BE2C (cell line): ENCODE results near the gene HCST.
"Not testable (repeated sequence)": the region's sequence is repeated elsewhere in the genome, so short reads cannot be mapped to it uniquely, and the experiment has no call there.

Experiments used
- DNase-seq: peaks from one replicate; pipeline ENCODE4 v3.0.0-alpha.2; 2020
- H3K27me3 ChIP-seq: fragments of 250-450 bp; sonication (Bioruptor Pico); 2 replicates; pipeline ENCODE4 v1.5.1; 2020; ENCODE audit warnings: mild to moderate bottlenecking
- H3K36me3 ChIP-seq: fragments of 250-450 bp; sonication (Bioruptor Pico); 2 replicates; pipeline ENCODE4 v1.5.1; 2020; ENCODE audit warnings: mild to moderate bottlenecking
- H3K4me1 ChIP-seq: fragments of 250-450 bp; sonication (Bioruptor Pico); 2 replicates; pipeline ENCODE4 v1.5.1; 2020
- H3K4me3 ChIP-seq: 2 replicates; pipeline ENCODE4 v1.5.1; 2011; ENCODE audit warnings: low read depth, low read length
- H3K9me3 ChIP-seq: fragments of 250-450 bp; sonication (Bioruptor Pico); 2 replicates; pipeline ENCODE4 v1.5.1; 2020
- CTCF ChIP-seq: IDR thresholded peaks from 2 replicates; pipeline ENCODE4 v1.5.1; 2012; ENCODE audit warnings: mild to moderate bottlenecking, low read depth, low read length

Gene HCST

GRCh38 chr19:35907377-35907745 is 5.0 kb downstream of the HCST start:
- TF ChIP-seq CTCF = no peak
- Histone ChIP-seq H3K36me3 (no peaks in the 10 kb centered on the region), H3K4me3 (no peak overlapping the region), H3K4me1 (peaks cover 5% of the 10 kb centered on the region; the same call in 1 of the 2 replicates), H3K9me3 (no peaks in the 10 kb centered on the region), H3K27me3 (no peaks in the 10 kb centered on the region)
- DNase-seq = no peak

DNA sequence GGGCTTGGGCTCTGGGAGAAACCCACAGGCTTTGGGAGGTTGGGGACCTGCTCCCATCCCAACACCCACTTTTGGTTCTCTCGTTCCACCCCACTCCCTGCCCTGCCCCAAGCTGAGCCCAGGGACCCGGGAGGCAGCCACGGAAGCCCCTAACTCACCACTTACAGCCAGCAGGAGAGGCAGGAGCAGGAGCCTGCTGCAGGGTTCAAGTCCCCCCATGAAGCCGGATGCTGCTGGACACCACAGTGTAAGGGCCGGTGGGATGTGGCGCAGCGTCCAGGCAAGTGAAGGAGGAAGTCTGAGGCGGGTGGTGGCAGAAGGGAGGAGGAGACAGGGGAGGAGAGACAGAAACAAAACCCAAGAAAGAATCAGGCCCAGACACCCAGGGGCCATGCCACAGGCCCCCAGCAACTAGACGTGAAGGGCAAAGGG is 5.7 kb downstream of the HCST start, which contains the start of gene TYROBP:
TYROBP (minus strand) TSS at position 286 of the 432 bp plus-strand sequence; CDS start at position 219, 67 bp downstream.
- no peaks in the 10 kb centered on the region for H3K36me3 ChIP-seq
- peaks cover 4% of the 10 kb centered on the region; the same call in 1 of the 2 replicates for H3K4me1 ChIP-seq
- no peak within 1 kb of the TSS for H3K4me3 ChIP-seq
- DNase-seq = no peak
- TF ChIP-seq CTCF = no peak
- no peaks in the 10 kb centered on the region for H3K9me3 ChIP-seq
- no peaks in the 10 kb centered on the region for H3K27me3 ChIP-seq

DNA sequence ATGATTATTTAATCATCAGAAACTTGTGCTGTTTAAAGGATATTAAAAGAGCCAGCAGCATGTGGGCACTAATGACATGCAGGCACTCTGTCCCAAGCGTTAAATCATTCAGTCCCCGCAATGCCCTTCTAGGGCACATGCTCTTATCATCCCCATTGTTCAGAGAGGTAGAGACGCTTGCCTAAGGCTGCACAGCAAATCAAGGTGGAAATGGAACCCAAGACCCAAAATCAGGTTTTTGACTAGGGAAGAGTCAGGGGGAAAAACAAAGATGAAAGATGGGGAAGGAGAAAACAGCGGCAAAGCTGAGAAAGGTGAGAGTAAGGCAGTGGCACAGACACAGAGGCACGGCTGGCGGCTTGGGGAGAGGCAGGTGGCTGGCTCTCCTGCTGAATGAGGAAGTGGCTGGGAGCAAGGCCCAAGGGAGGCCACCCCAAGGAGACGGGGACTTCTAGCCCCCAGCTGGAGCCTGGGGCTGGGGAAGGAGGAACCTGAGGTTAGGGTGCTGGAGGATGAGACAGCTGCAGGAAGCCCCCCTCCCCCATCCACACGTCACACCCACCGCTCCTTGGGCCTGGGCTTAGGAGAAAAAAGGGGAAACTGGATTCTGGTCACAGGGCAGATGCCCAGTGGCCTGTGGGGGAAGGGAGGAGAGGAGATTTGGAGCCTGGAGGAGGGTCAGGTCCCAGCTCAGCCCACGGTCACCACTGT is 6.8 kb downstream of the HCST start:
- H3K36me3 ChIP-seq = no peaks in the 10 kb centered on the region
- no peak for TF ChIP-seq CTCF
- no peak for DNase-seq
- no peak overlapping the region for H3K4me3 ChIP-seq
- no peaks in the 10 kb centered on the region for H3K9me3 ChIP-seq
- no peaks in the 10 kb centered on the region for H3K27me3 ChIP-seq
- no peaks in the 10 kb centered on the region for H3K4me1 ChIP-seq

GRCh38 chr19:35909684-35910035 is 7.3 kb downstream of the HCST start:
- H3K4me1 ChIP-seq = no peaks in the 10 kb centered on the region
- H3K4me3 ChIP-seq = no peak overlapping the region
- H3K27me3 ChIP-seq = no peaks in the 10 kb centered on the region

GRCh38 chr19:35910355-35910754 is 8.0 kb downstream of the HCST start:
- not testable (repeated sequence) for H3K4me3 ChIP-seq, H3K9me3 ChIP-seq, DNase-seq, H3K36me3 ChIP-seq, H3K27me3 ChIP-seq, H3K4me1 ChIP-seq

More at GRCh38 chr19:35909684-35910035, 7.3 kb downstream of the HCST start:
- no peaks in the 10 kb centered on the region for H3K36me3 ChIP-seq
- no peaks in the 10 kb centered on the region for H3K9me3 ChIP-seq
- no peak for TF ChIP-seq CTCF
- no peak for DNase-seq

- no peak for DNase-seq
- H3K9me3 ChIP-seq = no peaks in the 10 kb centered on the region
- H3K4me1 ChIP-seq = no peaks in the 10 kb centered on the region
- no peak overlapping the region for H3K4me3 ChIP-seq
- H3K27me3 ChIP-seq = no peaks in the 10 kb centered on the region
- no peaks in the 10 kb centered on the region for H3K36me3 ChIP-seq
- TF ChIP-seq CTCF = peak; percentile 18; the same call in 1 of the 2 replicates
Observed at GRCh38 chr19:35911173-35911572, 8.8 kb downstream of the HCST start.

GRCh38 chr19:35911790-35912189 is 9.5 kb downstream of the HCST start:
- DNase-seq = no peak
- Histone ChIP-seq H3K36me3 (no peaks in the 10 kb centered on the region), H3K9me3 (no peaks in the 10 kb centered on the region), H3K4me1 (no peaks in the 10 kb centered on the region), H3K27me3 (no peaks in the 10 kb centered on the region), H3K4me3 (no peak overlapping the region)
- TF ChIP-seq CTCF = no peak
